AG04450 (cell line): ENCODE results near the gene BCAS1. TPM values are rescaled to one million over a fixed set of nuclear protein-coding genes. Genes with fewer than 3 reads are reported as not detected.

Experiments
- CTCF ChIA-PET: fragments of 300-600, 350-600 bp; formaldehyde crosslinking; extraction: SDS; loops from one replicate; lab custom pipeline; 2022; ENCODE audit warnings: antibody characterized with exemption, inconsistent platforms; lab: Charles Lee
- POLR2A ChIA-PET: fragments of 350-600 bp; formaldehyde crosslinking; extraction: SDS; loops from one replicate; lab custom pipeline; 2021; ENCODE audit warnings: antibody characterized with exemption, inconsistent platforms; lab: Yijun Ruan, JAX
- DNase-seq: peaks from one replicate; pipeline ENCODE4 v3.0.0-alpha.2; 2011; ENCODE audit warnings: low read depth, low spot score
- H3K27ac ChIP-seq: one replicate; pipeline ENCODE4 v1.5.1; 2012; ENCODE audit warnings: low read depth, low read length, control low read depth
- H3K27me3 ChIP-seq: one replicate; pipeline ENCODE4 v1.6.0; 2012; ENCODE audit warnings: low read length; ENCODE audit not compliant: control insufficient read depth, insufficient read depth
- H3K4me3 ChIP-seq: 2 replicates; pipeline ENCODE4 v1.5.1; 2011; ENCODE audit warnings: mild to moderate bottlenecking, low read depth, low read length, control low read depth
- H3K9me3 ChIP-seq: 2 replicates; pipeline ENCODE4 v1.5.1; 2012; ENCODE audit warnings: low read length; ENCODE audit not compliant: control insufficient read depth, insufficient read depth
- polyA plus RNA-seq: library from polyadenylated mRNA; depleted of rRNA; stranded (reverse); fragments of >200 nt; gene quantifications from 2 replicates; pipeline ENCODE4 v1.2.3, GENCODE V29; 2011
- TF ChIP-seq, protein P1 (sequence below): IDR thresholded peaks from 2 replicates; pipeline ENCODE4 v1.5.1; 2011; ENCODE audit warnings: low read depth, low read length, control low read depth, inconsistent platforms

Gene BCAS1
- polyA plus RNA-seq, 1 experiment: not detected

DNA sequence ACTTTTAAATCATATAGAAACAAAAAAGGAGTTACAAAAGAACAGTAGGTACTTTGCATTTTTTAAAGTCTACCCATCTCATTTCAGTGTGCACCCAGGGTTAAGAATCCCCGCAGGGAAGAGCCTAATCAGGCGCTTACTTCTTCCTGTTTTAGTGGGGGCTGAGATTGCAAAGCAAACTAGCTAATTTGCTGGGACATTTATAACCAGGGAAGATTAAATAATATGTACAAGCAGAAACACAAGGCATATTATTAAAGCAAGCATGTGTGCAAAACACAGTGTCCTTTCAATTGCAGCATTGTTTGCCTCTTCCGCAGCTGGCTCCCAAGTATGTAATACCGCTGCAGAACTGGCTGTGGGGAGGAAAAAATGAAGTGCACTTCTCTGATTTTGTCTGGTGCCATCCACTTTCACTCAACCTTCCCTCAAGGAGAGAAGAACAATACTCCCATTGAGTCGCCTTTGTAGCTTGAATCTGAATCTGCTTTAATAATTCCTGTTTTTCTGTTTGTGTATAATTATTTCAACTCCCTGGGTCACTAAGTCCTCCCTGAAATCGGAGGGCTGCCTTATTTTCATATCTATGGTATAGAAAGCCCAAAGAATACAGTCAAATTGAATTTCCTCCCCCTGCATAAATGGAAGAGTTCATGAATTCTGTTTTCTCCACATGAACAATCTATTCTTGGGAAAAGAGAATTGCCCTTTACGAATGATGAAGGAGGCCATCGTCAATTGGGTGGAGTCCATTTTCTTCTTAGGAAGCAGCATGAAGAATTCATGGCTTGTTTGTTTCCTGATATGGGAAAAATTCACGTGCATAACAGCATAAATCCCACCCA lies 23.3 kb upstream of the BCAS1 start:
- Histone ChIP-seq H3K9me3 (no peaks in the 10 kb centered on the region), H3K27ac (no peak overlapping the region), H3K4me3 (no peak overlapping the region), H3K27me3 (peaks cover 2% of the 10 kb centered on the region)
- CTCF ChIA-PET: interaction anchor here (7.0 to 22.6 kb wide), 2 partner anchors 11 to 108 kb away, joined by 79 to 951 read pairs; partner anchors contain the start of gene PFDN4
- no peak for DNase-seq
- POLR2A ChIA-PET: no interaction called here
- TF ChIP-seq, protein P1, sequence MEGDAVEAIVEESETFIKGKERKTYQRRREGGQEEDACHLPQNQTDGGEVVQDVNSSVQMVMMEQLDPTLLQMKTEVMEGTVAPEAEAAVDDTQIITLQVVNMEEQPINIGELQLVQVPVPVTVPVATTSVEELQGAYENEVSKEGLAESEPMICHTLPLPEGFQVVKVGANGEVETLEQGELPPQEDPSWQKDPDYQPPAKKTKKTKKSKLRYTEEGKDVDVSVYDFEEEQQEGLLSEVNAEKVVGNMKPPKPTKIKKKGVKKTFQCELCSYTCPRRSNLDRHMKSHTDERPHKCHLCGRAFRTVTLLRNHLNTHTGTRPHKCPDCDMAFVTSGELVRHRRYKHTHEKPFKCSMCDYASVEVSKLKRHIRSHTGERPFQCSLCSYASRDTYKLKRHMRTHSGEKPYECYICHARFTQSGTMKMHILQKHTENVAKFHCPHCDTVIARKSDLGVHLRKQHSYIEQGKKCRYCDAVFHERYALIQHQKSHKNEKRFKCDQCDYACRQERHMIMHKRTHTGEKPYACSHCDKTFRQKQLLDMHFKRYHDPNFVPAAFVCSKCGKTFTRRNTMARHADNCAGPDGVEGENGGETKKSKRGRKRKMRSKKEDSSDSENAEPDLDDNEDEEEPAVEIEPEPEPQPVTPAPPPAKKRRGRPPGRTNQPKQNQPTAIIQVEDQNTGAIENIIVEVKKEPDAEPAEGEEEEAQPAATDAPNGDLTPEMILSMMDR: no peak

DNA sequence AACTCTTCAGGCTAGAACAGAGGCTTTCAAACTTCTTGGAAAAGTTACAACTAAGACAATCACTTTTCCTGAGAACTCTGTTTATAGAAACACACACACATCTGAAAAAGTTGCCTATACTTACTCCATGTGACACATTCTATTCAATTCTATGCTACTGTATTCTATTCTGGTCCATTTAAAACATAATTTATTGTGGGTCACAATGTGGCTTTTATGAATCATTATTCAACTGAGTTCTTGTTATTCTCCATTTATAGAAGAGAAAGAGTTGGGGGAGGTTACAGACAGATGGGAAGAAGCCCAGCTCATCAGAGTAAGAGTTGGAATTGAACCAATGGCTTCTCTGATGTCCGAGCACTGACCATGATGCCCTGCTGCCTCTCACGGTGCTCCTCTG lies 21.6 kb upstream of the BCAS1 start:
- CTCF ChIA-PET: interaction anchor here (1.1 to 22.6 kb wide), 3 partner anchors 13 to 152 kb away, joined by 3 to 951 read pairs (median 79); partner anchors contain the start of gene PFDN4
- H3K27me3 ChIP-seq: peaks cover 2% of the 10 kb centered on the region
- POLR2A ChIA-PET: no interaction called here
- H3K4me3 ChIP-seq: no peak overlapping the region
- no peaks in the 10 kb centered on the region for H3K9me3 ChIP-seq
- no peak for DNase-seq
- H3K27ac ChIP-seq: no peak overlapping the region
- TF ChIP-seq, protein P1: no peak

DNA sequence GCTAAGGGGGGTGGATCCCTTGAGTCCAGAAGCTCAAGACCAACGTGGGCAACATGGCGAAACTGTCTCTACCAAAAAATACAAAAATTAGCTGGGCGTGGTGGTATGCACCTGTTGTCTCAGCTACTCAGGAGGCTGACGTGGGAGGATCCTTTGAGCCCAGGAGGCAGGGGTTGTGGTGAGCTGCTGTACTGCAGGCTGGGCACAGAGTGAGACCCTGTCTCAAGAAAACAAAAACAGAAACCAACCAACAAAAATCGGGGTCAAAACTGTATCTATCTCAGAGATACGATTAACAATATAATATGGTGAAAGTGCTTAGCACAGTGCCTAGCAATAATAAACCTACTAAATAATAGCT lies 20.7 kb upstream of the BCAS1 start:
- ChIA-PET CTCF (interaction anchor here (0.7 to 22.6 kb wide), 5 partner anchors 12 to 557 kb away, joined by 3 to 951 read pairs (median 4); partner anchors contain the start of gene PFDN4), POLR2A (no interaction called here)

DNA sequence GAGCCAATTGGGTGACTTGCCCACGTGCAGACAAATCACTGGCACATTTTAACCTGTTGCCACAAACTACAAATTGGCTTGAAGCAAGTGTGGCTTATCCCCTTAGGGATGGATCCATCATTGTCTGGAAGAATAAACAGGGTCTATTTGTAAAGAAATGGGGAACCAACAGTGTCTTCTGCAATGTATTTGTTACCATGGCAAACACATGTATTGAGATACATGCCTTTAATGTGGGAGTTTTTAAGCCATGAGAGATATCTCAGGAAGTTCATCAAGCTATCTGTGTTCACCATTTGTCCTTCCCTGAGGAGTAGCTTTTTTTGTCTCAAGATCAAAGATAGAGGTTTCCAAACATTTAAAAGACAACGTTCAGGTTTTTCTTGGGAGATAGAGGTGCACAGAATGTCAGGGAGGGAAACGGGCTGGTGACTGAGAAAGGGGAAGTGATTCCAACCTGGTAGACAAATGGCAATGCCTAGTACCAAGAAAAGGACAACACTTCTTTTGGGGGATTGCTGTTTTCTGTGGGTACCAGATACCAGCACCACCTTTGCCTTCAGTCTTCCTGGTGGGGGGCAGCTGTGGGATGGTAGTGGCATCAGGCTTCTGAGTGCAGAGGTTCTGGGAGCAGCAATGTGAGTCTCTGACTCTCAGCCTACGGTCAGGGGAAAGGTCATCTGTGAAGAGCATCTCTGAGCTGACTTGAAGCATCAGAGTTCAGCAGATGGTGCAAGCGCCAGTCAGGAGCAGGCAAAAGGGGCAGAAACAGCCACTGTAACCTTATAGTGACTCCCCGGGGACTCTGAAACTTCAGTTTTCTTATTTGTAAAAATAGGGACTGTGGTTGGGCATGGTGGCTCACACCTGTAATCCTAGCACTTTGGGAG lies 20.1 kb upstream of the BCAS1 start:
- DNase-seq: no peak
- H3K9me3 ChIP-seq: no peaks in the 10 kb centered on the region
- H3K4me3 ChIP-seq: no peak overlapping the region
- peaks cover 2% of the 10 kb centered on the region for H3K27me3 ChIP-seq
- H3K27ac ChIP-seq: no peak overlapping the region
- ChIA-PET CTCF (interaction anchor here (0.7 to 22.6 kb wide), 5 partner anchors 13 to 558 kb away, joined by 3 to 951 read pairs (median 6); partner anchors contain the start of gene PFDN4), POLR2A (no interaction called here)
- TF ChIP-seq, protein P1: no peak

More for the DNA sequence above, 20.7 kb upstream of the BCAS1 start:
- DNase-seq: no peak
- H3K4me3 ChIP-seq: no peak overlapping the region
- no peak overlapping the region for H3K27ac ChIP-seq
- H3K27me3 ChIP-seq: peaks cover 2% of the 10 kb centered on the region
- H3K9me3 ChIP-seq: no peaks in the 10 kb centered on the region
- TF ChIP-seq, protein P1: no peak
